GM08714 (cell line): ENCODE measurements around the gene CCSER1.
"Not testable (repeated sequence)": the region's sequence is repeated elsewhere in the genome, so short reads cannot be mapped to it uniquely, and the experiment has no call there.

ENCODE experiments used
- H3K4me3 ChIP-seq: fragments of 200-500 bp; sonication (Bioruptor generic); 2 replicates; pipeline ENCODE4 v1.5.1; 2014; ENCODE audit warnings: mild to moderate bottlenecking, low read length, inconsistent platforms
- ZNF274 ChIP-seq: IDR thresholded peaks from 2 replicates; pipeline ENCODE4 v1.6.1; 2012; ENCODE audit warnings: mild to moderate bottlenecking, low read depth, low read length

The CCSER1 gene

DNA sequence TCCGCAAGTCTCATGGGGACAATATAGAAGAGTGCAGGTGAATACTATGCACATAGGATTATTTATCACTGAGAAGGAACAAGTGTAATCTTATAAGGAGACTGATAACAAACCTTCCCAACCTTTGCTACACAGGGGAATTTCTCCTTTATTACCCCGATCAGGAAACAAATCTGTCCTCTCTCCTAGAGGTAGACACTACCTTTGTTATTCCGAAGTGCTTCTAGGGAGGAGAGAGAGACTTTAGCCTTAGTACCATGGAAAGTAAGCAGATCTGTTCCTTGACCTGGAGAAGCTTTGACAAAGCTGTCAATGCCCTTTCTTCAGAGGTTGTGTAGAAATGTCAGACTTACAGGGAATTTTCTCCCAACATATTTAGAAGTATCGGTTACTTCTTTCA is 475.5 kb downstream of the CCSER1 start:
- no peak for TF ChIP-seq ZNF274
- H3K4me3 ChIP-seq = no peak overlapping the region

DNA sequence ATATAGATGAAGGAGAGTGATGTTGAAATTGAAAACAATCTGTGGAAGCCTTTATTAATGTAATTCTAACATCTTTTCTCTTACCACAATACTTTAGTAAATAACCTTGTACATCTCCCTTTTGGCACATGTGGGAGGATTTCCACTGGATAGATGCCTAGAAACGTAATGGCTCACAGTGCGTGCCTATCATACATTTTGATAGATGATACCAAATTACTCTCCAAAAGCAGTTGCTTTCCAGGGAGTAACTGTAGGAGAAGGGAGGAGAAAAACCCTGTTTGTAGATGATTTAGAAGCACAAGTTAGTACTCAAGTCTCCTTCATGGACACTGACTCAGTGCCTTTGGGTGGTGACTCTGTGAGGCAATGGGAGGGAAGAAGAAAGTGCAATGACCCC is 476.3 kb downstream of the CCSER1 start:
- no peak overlapping the region for H3K4me3 ChIP-seq
- no peak for TF ChIP-seq ZNF274

DNA sequence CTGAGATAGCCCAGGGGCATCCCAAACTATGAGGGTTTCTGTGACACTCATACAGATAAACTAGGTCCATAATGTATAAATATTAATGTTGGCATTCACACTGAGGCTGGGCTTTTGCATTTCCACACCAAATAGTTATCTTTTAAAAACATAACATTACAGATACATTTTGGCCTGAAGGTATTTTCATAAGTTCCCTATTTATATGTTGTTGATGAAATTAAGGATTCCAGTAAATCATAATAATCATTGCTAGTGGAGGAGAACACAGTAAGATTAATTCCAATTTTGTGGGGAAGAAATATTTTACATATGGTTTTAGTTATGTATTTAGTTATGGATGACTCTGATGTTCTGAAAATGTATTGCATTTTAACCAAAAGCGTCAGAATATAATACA is 479.6 kb downstream of the CCSER1 start:
- TF ChIP-seq ZNF274 = no peak
- H3K4me3 ChIP-seq = no peak overlapping the region

DNA sequence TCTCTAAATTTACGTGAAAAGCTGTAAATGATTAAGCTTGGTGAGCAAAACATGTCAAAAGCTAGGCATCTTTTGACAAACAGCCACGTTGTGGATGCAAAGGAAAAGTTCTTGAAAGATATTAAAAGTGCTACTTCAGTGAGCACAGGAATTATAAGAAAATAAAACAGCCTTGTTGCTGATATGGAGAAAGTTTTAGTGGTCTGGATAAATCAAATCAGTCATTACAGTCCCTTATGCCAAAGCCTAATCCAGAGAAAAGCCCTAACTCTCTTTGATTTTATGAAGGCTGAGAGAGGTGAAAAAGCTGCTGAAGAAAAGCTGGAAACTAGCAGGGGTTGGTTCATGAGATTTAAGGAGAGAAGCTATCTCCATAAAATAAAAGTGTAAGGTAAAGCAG is 487.2 kb downstream of the CCSER1 start:
- no peak for TF ChIP-seq ZNF274
- H3K4me3 ChIP-seq = no peak overlapping the region

DNA sequence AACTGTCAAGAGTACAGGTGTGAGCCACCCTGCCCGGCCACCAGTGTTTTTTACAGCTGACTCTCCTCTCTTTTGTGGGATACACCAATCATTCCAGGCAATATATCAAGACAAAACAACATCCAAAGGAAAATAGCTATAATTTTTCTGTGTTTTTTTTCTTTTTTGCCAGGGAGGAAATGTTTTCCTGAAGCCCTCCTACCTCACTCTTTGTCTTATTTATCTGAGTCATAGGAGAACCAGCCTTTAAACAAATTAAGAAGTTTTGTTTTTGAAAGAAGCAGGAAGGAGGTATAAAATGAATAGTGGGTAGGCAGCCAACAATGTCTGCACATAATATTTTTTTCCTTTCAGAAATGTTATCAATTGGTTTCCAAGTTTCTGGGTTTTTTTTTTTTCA is 493.9 kb downstream of the CCSER1 start:
- H3K4me3 ChIP-seq = no peak overlapping the region
- no peak for TF ChIP-seq ZNF274

DNA sequence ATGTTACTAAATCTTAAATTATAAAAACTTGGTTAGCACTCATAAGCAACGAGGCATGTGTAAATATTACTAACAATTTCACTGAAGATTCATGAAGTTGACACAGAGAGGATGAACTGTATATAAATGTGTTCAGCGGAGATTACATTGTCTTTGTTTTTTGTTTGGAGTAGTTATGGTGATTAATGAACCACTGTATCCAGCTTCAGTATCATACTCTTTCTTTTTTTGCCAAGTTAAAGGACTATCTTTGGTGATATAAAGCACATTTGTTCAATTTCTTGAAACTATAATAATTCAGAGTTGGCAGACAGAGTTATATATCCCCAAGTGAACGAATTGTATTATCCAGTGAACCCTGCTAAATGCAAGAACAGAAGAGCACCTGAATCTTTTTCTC is 497.6 kb downstream of the CCSER1 start:
- no peak for TF ChIP-seq ZNF274
- no peak overlapping the region for H3K4me3 ChIP-seq

DNA sequence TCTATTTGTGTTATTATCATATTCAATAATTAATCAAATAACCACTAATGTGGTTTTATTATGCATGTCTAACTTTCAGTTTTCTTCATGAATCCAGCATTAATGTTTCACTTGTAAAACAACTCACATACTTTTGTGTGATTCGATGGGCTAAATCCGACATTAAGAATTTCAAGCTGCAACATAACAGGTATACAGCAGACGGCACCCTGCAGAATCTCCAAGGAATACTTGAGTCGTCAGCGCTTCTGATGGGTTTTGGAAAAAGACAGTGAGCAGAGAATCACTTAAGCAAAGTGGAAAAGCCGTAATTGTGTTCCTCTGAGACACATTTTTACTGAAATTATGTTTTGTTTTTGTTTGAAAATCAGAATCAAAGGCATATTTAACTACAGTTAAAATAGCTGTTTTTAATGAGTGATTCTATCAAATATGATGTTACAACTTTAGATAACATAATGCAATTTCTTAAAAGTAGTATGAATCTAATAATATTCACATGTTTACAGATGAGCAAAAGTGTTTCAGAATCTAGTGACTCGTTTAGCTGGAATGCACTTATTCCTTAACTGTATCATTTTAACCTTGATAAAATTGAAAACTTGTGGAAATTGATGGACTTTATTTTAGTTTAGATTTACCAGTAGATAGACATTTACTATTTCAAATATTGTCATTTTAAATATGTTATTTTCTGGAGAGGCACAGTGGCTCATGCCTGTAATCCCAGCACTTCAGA is 514.8 kb downstream of the CCSER1 start:
- no peak overlapping the region for H3K4me3 ChIP-seq
- no peak for TF ChIP-seq ZNF274

DNA sequence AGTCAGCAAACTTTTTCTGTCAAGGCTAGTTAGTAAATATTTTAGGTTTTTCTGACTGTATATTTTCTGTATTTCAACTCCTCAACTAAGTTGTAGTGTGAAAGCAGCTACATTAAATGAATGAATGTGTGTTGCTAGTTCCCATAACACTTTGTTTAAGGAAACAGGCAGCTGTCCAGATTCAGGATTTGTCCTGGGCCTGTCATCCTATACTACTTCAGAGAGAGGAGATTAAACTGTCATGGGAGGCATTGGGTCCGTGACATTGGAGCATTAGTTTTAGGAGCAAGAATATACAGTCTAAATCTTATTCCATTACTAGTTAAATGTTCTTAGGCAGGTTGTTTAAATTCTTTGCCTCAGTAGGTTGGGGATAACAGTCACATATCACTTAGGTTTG is 516.0 kb downstream of the CCSER1 start:
- TF ChIP-seq ZNF274 = no peak
- no peak overlapping the region for H3K4me3 ChIP-seq

DNA sequence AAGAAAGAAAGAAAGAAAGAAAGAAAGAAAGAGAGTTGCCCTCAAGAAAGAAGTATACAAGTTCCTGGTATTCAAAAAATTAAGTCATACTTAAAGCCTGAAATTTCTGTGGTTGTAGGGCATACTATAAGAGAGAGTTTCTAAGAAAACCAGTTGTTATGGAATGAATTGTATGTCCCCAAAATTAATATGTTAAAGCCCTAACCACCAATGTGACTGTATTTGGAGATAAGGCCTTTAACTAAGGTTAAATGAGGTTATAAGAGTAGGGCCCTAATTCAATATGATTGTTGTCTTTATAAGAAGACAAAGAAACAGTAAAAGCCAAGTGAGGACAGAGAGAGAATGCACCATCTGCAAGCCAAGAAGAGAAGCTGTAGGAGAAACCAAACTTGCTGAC is 521.1 kb downstream of the CCSER1 start:
- TF ChIP-seq ZNF274 = no peak
- H3K4me3 ChIP-seq = no peak overlapping the region

DNA sequence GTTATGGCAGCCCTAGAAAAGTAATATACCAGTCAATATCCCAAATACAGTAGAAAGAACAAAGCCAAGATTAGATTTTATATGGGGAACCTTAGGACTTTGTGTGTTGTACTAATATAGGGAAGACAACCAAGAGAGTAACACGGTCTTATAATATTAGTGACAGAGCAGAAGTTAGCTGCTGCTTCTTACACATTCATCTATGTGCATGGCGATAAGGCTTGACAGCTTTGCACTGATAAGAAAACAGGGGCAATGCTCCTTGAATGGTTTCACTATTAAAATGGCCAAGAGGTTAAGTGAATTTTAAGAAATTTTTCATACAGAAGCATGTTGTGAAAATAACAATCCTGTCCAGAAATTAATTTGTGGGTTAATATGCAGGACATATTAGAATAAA is 521.6 kb downstream of the CCSER1 start:
- TF ChIP-seq ZNF274 = no peak
- H3K4me3 ChIP-seq = no peak overlapping the region

DNA sequence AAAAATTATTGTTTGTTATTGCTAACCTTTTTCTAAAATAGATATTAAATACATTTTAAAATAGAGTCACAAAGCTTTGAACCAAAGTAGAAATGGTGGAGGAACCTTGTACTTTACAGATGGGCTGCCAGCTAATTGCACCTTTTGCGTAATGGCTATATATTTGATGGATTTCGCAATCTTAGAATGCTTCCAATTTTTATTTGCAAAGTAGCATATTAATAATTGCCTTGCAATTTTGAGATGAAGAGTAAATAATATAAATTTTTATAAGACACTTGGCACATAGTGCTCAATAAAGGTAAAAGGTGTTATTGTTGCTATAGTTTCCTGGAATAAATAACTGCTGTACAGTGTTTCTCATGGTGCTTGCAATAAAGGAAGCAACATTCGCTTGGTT is 533.5 kb downstream of the CCSER1 start:
- TF ChIP-seq ZNF274 = no peak

DNA sequence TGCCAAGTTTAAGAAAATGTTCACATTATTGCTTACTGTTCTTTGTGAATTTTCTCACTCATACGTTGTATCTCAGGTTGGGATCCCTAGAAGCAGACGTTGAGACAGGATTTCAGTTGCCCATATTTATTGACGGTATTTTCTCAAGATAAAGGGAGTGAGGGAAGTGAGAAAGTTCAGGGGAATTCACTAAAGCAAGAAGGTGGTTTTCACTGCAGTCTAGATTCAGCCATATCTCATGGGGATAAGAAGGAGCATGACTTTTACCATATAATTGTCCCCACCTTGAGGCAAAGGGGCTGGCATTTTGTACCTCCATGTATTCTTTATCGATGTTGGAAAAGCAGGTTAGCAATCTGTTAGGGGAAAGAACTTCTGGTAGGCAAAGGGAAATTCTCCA is 543.0 kb downstream of the CCSER1 start:
- H3K4me3 ChIP-seq = no peak overlapping the region
- no peak for TF ChIP-seq ZNF274

More for the DNA sequence above, 533.5 kb downstream of the CCSER1 start:
- H3K4me3 ChIP-seq = no peak overlapping the region

DNA sequence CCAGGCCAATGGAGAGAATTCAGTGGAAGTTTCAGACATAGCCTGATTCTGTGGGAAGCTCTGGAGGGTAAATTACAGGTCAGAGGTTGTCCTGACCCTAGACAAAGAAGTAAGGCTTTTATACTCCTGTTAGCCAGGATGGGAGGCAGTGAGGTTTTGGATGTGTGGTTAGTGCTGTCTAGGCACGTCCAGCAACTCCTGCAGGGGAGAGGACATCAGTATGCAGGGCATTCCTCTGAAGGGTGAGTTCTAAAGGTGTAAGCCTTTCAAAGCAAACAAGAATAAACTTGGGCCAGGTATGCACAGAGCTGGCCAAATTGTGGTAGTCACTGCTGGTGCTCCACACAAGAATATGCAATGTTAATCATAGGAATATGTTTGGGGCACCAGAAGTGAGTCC is 562.5 kb downstream of the CCSER1 start:
- no peak overlapping the region for H3K4me3 ChIP-seq
- TF ChIP-seq ZNF274 = no peak

DNA sequence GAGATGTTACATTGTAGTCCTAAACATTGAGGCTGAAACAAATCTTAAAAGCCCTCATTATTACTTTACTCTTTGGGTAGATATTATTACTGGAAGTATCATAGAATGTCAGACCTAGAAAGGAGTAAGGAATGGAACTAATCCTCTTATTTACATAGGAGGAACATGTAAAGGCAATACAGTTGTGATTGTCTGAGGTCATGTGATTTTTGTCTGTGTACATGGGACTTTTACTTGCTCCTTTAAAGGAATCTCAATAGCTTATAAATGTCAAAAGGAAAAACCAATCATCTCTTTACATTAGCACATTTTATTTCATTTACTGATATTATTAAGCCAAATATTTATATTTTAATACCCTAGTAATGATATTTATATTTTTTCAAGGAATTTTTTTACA is 568.2 kb downstream of the CCSER1 start:
- H3K4me3 ChIP-seq = no peak overlapping the region

DNA sequence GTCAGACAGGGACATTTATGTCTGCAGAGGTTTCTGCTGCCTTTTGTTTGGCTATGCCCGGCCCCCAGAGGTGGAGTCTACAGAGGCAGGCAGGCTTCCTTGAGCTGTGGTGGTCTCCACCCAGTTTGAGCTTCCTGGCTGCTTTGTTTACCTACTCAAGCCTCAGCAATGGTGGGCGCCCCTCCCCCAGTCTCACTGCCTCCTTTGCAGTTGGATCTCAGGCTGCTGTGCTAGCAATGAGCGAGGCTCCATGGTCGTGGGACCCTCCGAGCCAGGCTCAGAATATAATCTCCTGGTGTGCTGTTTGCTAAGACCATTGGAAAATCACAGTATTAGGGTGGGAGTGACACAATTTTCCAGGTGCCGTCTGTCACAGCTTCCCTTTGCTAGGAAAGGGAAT is 578.3 kb downstream of the CCSER1 start:
- H3K4me3 ChIP-seq = not testable (repeated sequence)

More for the DNA sequence above, 568.2 kb downstream of the CCSER1 start:
- TF ChIP-seq ZNF274 = no peak

DNA sequence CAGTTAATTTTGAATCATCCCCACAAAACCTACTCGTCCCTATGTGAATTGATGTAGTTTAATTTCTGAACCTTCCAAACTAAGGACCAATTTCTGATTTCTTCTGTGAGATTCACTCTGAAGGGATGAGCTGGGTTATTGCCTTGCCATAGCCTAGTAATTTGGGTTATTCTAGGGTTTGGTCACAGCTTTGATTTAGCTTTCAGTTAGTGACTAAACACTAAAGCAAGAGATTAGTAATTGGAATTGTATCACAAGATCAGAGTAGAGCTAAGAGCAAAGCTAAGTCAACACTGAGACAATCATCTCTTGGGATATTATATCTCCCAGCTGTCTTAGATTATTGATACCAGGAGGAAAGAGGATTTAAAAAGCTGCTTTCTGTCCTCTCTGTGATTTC is 588.0 kb downstream of the CCSER1 start:
- no peak for TF ChIP-seq ZNF274
- no peak overlapping the region for H3K4me3 ChIP-seq
